Stimulated activated CD4-positive, alpha-beta T cell treated with anti-CD3 and anti-CD28 coated beads, Interleukin-2, amount 100 ng/mL, for 48 hours (primary cell): ENCODE data around the gene EGFR.

Source experiments
- DNase-seq, 2 donors: peaks; one replicate each; pipeline ENCODE4 v3.0.0-alpha.2; 2020

Gene EGFR

GRCh38 chr7:55043691-55044370 lies 25.0 kb downstream of the EGFR start:
- DNase-seq = no peak

- no peak for DNase-seq
Observed at GRCh38 chr7:55044371-55044717, 25.5 kb downstream of the EGFR start.

- DNase-seq = no peak
Observed at GRCh38 chr7:55044791-55045190, 26.0 kb downstream of the EGFR start.

- no peak for DNase-seq
Observed at GRCh38 chr7:55046582-55047342, 27.9 kb downstream of the EGFR start.

GRCh38 chr7:55048221-55048859 lies 29.5 kb downstream of the EGFR start:
- no peak for DNase-seq

- no peak for DNase-seq
Observed at GRCh38 chr7:55050281-55050680, 31.5 kb downstream of the EGFR start.

GRCh38 chr7:55052081-55052480 lies 33.3 kb downstream of the EGFR start:
- DNase-seq = no peak

- no peak for DNase-seq
Observed at GRCh38 chr7:55052741-55053427, 34.1 kb downstream of the EGFR start.

- no peak for DNase-seq
Observed at GRCh38 chr7:55053651-55054571, 35.1 kb downstream of the EGFR start.

- no peak for DNase-seq
Observed at GRCh38 chr7:55054758-55055157, 35.9 kb downstream of the EGFR start.

GRCh38 chr7:55055479-55055878 lies 36.7 kb downstream of the EGFR start:
- no peak for DNase-seq

GRCh38 chr7:55056068-55056467 lies 37.3 kb downstream of the EGFR start:
- no peak for DNase-seq

- DNase-seq = no peak
Observed at GRCh38 chr7:55056577-55057480, 38.0 kb downstream of the EGFR start.

- no peak for DNase-seq
Observed at GRCh38 chr7:55058314-55058713, 39.5 kb downstream of the EGFR start.

GRCh38 chr7:55059021-55059420 lies 40.2 kb downstream of the EGFR start:
- DNase-seq = no peak

- no peak for DNase-seq
Observed at GRCh38 chr7:55060085-55060484, 41.3 kb downstream of the EGFR start.

- no peak for DNase-seq
Observed at GRCh38 chr7:55060636-55061022, 41.8 kb downstream of the EGFR start.

GRCh38 chr7:55061726-55062499 lies 43.1 kb downstream of the EGFR start:
- no peak for DNase-seq

GRCh38 chr7:55063061-55063460 lies 44.2 kb downstream of the EGFR start:
- no peak for DNase-seq

GRCh38 chr7:55063633-55064032 lies 44.8 kb downstream of the EGFR start:
- no peak for DNase-seq

- no peak for DNase-seq
Observed at GRCh38 chr7:55065079-55065478, 46.3 kb downstream of the EGFR start.
